HG03521 (cell line): Measurements from ENCODE around the gene FNDC4.
A peak's percentile ranks its signal among the peaks of the same experiment; 100 is the strongest.

Experiments used
- ATAC-seq: cut with Tn5 transposase; IDR thresholded peaks from one replicate; pipeline ENCODE4 v1.9.1; 2021; ENCODE audit warnings: mild to moderate bottlenecking, moderate library complexity; ENCODE audit not compliant: unreplicated experiment

Gene FNDC4

GRCh38 chr2:27494284-27494943 lies 586 bp downstream of the FNDC4 start:
- no peak for ATAC-seq

- no peak for ATAC-seq
These were observed 1.1 kb downstream of the FNDC4 start for GRCh38 chr2:27493948-27494283.

GRCh38 chr2:27492557-27492956 lies 2.4 kb downstream of the FNDC4 start:
- no peak for ATAC-seq

GRCh38 chr2:27489498-27490397 lies 5.3 kb downstream of the FNDC4 start, which contains the start of gene IFT172:
TSS of gene IFT172 (minus strand) at chr2:27489743. CDS start at chr2:27489653, 90 bp downstream.
- peak; percentile 86 for ATAC-seq

GRCh38 chr2:27489118-27489497 lies 5.9 kb downstream of the FNDC4 start:
- no peak for ATAC-seq

- no peak for ATAC-seq
These were observed 9.5 kb downstream of the FNDC4 start for GRCh38 chr2:27485496-27485895.

- ATAC-seq = no peak
These were observed 23.0 kb downstream of the FNDC4 start for GRCh38 chr2:27471961-27472360.

GRCh38 chr2:27464443-27464842 lies 30.6 kb downstream of the FNDC4 start:
- ATAC-seq = no peak

- ATAC-seq = no peak
These were observed 33.9 kb downstream of the FNDC4 start for GRCh38 chr2:27461118-27461517.

- ATAC-seq = no peak
These were observed 41.0 kb downstream of the FNDC4 start for GRCh38 chr2:27453968-27454367.

GRCh38 chr2:27451095-27451494 lies 43.9 kb downstream of the FNDC4 start:
- ATAC-seq = no peak

GRCh38 chr2:27448381-27448780 lies 46.6 kb downstream of the FNDC4 start:
- no peak for ATAC-seq

- no peak for ATAC-seq
These were observed 48.9 kb downstream of the FNDC4 start for GRCh38 chr2:27446057-27446456.

GRCh38 chr2:27445615-27446014 lies 49.4 kb downstream of the FNDC4 start:
- ATAC-seq = no peak

GRCh38 chr2:27445155-27445554 lies 49.8 kb downstream of the FNDC4 start:
- ATAC-seq = no peak

- no peak for ATAC-seq
These were observed 52.1 kb downstream of the FNDC4 start for GRCh38 chr2:27442920-27443282.

- no peak for ATAC-seq
These were observed 52.8 kb downstream of the FNDC4 start, which contains the start of gene KRTCAP3 for GRCh38 chr2:27441958-27442919. TSS of gene KRTCAP3 (plus strand) at chr2:27442381. CDS start at chr2:27442413, 32 bp downstream.
